A673 (cell line): ENCODE measurements around the gene INO80B. TPM values are rescaled to one million over a fixed set of nuclear protein-coding genes. Genes with fewer than 3 reads are reported as not detected.

ENCODE experiments used
- BruUV-seq: library from RNA; stranded (reverse); fragments of 400-500 nt; replicated peaks from 2 replicates; lab custom pipeline; 2021; lab: Mats Ljungman, UMichigan
- CTCF ChIA-PET: fragments of 300-600 bp; sonication (Branson Sonifier 250); formaldehyde crosslinking; loops from one replicate; lab custom pipeline; 2022; ENCODE audit warnings: antibody characterized with exemption; lab: Charles Lee
- POLR2A ChIA-PET: fragments of 300-600 bp; sonication (Branson Sonifier 250); formaldehyde crosslinking; loops from one replicate; lab custom pipeline; 2022; ENCODE audit warnings: antibody characterized with exemption; ENCODE audit not compliant: low non-redundant PET; lab: Charles Lee
- DNase-seq: peaks from one replicate; pipeline ENCODE4 v3.0.0-alpha.2; 2015; ENCODE audit warnings: low spot score
- H3K27ac ChIP-seq: fragments of 200-600 bp; sonication (generic); 2 replicates; pipeline ENCODE4 v1.5.1; 2016; ENCODE audit warnings: mixed run types, low read depth, mild to moderate bottlenecking, mixed read lengths, antibody characterized with exemption, low read length; ENCODE audit not compliant: poor library complexity, severe bottlenecking
- H3K27me3 ChIP-seq: fragments of 200-600 bp; sonication (generic); replicated peaks from 2 replicates; pipeline ENCODE4 v1.6.1; 2017; ENCODE audit warnings: mixed run types, low read depth, mild to moderate bottlenecking, mixed read lengths, antibody characterized with exemption, low read length; ENCODE audit not compliant: insufficient read depth, poor library complexity
- H3K36me3 ChIP-seq: fragments of 200-600 bp; sonication (generic); 2 replicates; pipeline ENCODE4 v1.6.1; 2016; ENCODE audit warnings: mixed run types, mild to moderate bottlenecking, mixed read lengths, antibody characterized with exemption, low read length; ENCODE audit not compliant: insufficient read depth, poor library complexity, severe bottlenecking
- H3K4me1 ChIP-seq: fragments of 200-600 bp; sonication (generic); 2 replicates; pipeline ENCODE4 v1.6.1; 2017; ENCODE audit warnings: mixed run types, mild to moderate bottlenecking, mixed read lengths, antibody characterized with exemption, low read length; ENCODE audit not compliant: insufficient read depth, poor library complexity, severe bottlenecking
- H3K4me3 ChIP-seq: fragments of 200-600 bp; sonication (generic); 2 replicates; pipeline ENCODE4 v1.5.1; 2016; ENCODE audit warnings: low read depth, mixed run types, mild to moderate bottlenecking, mixed read lengths, low read length; ENCODE audit not compliant: poor library complexity, severe bottlenecking
- H3K9me3 ChIP-seq: fragments of 200-600 bp; sonication (generic); 2 replicates; pipeline ENCODE4 v1.6.1; 2016; ENCODE audit warnings: mixed run types, low read depth, mild to moderate bottlenecking, mixed read lengths, antibody characterized with exemption, low read length; ENCODE audit not compliant: poor library complexity, severe bottlenecking
- EZH2 ChIP-seq: fragments of 200-600 bp; sonication (generic); IDR thresholded peaks from 2 replicates; pipeline ENCODE4 v1.6.1; 2017; ENCODE audit warnings: borderline replicate concordance, low read depth, mild to moderate bottlenecking, mixed read lengths, antibody characterized with exemption, low read length; ENCODE audit not compliant: poor library complexity, severe bottlenecking
- intact Hi-C: fragments of 100-400 bp; cut with micrococcal nuclease; formaldehyde crosslinking; loops from one replicate; pipeline ENCODE4 v1.10.0; 2022; ENCODE audit not compliant: unreplicated experiment
- total RNA-seq: library from RNA; stranded (reverse); gene quantifications from 2 replicates; pipeline ENCODE4 v1.2.3, GENCODE V29; 2021
- TF ChIP-seq, protein P1 (sequence below): fragments of 300-800, 200-600 bp; sonication (generic); conservative IDR thresholded peaks from 2 replicates; pipeline ENCODE4 v1.5.1; 2017; ENCODE audit warnings: low read depth, mild to moderate bottlenecking, antibody characterized with exemption, low read length, moderate library complexity, mixed read lengths

The INO80B gene
- total RNA-seq, 1 experiment from 2014 or later, result 29.9 TPM

DNA sequence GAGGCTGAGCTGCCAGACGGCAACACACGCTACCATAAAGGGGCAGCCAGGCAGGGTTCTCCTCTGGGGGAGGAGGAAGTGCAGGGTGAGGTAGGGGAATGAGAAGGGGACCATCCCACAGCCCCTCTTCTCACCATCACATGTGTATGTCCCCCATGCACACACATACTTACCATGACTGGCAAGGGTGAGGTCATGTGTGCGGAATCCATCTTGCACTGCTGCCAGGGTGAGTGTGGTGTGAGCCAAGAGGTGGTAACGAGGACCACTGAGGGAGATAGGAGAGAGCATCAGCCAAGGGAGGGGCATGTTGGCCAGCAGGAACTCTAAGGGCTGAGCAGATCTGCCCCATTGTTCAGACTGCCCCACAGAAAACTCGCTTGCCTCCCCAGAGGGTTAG is 26.2 kb upstream of the INO80B start:
- DNase-seq, result no peak
- ChIA-PET POLR2A (no interaction called here), CTCF (no interaction called here)
- H3K36me3 ChIP-seq, result peaks cover 36% of the 10 kb centered on the region
- H3K27ac ChIP-seq, result no peak overlapping the region
- no peaks in the 10 kb centered on the region for H3K9me3 ChIP-seq
- TF ChIP-seq, protein P1, sequence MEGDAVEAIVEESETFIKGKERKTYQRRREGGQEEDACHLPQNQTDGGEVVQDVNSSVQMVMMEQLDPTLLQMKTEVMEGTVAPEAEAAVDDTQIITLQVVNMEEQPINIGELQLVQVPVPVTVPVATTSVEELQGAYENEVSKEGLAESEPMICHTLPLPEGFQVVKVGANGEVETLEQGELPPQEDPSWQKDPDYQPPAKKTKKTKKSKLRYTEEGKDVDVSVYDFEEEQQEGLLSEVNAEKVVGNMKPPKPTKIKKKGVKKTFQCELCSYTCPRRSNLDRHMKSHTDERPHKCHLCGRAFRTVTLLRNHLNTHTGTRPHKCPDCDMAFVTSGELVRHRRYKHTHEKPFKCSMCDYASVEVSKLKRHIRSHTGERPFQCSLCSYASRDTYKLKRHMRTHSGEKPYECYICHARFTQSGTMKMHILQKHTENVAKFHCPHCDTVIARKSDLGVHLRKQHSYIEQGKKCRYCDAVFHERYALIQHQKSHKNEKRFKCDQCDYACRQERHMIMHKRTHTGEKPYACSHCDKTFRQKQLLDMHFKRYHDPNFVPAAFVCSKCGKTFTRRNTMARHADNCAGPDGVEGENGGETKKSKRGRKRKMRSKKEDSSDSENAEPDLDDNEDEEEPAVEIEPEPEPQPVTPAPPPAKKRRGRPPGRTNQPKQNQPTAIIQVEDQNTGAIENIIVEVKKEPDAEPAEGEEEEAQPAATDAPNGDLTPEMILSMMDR, result no peak
- no peak for TF ChIP-seq EZH2
- H3K27me3 ChIP-seq, result no peaks in the 10 kb centered on the region
- BruUV-seq, result no TSS peak
- H3K4me1 ChIP-seq, result no peaks in the 10 kb centered on the region
- no peak overlapping the region for H3K4me3 ChIP-seq
- intact Hi-C loops, result no loop called here

DNA sequence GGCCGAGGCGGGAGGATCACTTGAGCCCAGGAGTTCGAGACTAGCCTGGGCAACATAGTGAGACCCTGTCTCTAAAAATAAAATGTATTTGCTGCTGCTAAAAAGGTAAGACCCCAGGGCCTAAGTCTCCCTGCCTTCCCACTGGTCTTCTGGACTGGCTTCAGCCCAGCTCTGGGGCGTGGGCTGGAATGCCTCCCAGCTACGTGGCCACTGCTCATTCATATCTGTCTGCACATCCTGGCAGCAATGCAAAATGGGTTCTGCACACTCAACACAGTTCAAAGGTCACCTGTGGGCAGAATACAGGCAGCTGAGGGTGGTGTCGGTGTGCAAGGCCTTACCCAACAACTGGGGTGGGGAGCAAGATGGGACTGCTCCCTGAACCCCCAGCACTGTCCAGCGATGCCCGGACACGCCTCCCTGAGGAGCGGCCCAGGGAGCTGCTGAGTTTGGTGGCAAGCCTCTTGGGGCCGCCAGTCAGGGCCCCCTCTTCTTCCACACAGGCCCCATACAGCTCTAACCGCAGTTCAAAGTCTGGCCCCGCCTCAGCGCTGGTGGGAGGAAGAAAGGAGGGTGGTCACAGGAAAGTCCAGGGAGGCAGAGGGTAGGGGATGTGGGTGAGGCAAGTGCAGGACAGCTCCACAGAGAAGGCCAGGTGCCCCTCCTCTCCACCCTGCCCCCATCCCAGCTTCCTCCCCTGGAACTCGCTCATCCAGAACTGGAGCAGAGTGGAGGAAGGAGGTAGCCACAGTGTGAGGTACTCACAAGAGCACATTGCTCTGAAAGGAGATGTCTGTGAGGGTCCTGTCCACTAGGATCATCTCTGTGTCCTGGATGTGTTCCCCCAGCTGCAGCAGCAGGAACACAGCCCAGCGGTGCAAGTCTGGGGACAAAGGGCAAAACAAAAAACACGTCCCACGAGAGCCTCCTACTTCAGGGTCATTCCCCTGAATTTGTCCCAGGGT is 25.1 kb upstream of the INO80B start:
- TF ChIP-seq, protein P1, result no peak
- TF ChIP-seq EZH2, result no peak
- no peaks in the 10 kb centered on the region for H3K4me1 ChIP-seq
- no peak for DNase-seq
- H3K36me3 ChIP-seq, result peaks cover 36% of the 10 kb centered on the region
- intact Hi-C loops, result no loop called here
- H3K27me3 ChIP-seq, result no peaks in the 10 kb centered on the region
- BruUV-seq, result no TSS peak
- no peaks in the 10 kb centered on the region for H3K9me3 ChIP-seq
- ChIA-PET CTCF (no interaction called here), POLR2A (no interaction called here)
- no peak overlapping the region for H3K4me3 ChIP-seq
- H3K27ac ChIP-seq, result no peak overlapping the region

- BruUV-seq, result no TSS peak
- Histone ChIP-seq H3K27ac (no peak overlapping the region), H3K9me3 (no peaks in the 10 kb centered on the region), H3K4me3 (no peak overlapping the region), H3K4me1 (no peaks in the 10 kb centered on the region), H3K27me3 (no peaks in the 10 kb centered on the region), H3K36me3 (peaks cover 32% of the 10 kb centered on the region)
- POLR2A ChIA-PET, result no interaction called here
- intact Hi-C loops, result no loop called here
- TF ChIP-seq EZH2, result no peak
- TF ChIP-seq, protein P1, result no peak
- DNase-seq, result no peak
- CTCF ChIA-PET, result no interaction called here
These were observed 24.4 kb upstream of the INO80B start for GRCh38 chr2:74430502-74430901.
